ENCODE measurements around the gene FMNL2.

Gene FMNL2

DNA sequence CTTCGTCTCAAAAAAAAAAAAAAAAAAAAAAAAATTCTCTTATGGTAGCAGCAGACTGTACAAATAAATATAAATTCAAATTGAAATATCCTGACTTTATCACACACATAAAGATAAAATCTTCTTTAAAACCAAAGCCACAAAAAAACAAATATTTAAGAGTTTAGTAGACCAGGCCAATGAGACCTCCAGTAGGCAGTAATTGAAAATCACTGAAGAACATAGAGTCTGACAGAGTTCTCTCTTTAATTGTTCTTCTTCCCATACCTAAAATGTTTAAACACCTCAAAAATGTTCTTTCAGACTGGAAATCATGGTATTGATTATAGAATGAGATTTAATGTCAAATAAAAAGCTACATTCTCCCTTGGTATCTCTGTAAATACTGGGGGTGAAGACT lies 361.5 kb downstream of the FMNL2 start:
- no peak for DNase-seq (ENCODE audit: low read depth)
- TF ChIP-seq, protein P1, sequence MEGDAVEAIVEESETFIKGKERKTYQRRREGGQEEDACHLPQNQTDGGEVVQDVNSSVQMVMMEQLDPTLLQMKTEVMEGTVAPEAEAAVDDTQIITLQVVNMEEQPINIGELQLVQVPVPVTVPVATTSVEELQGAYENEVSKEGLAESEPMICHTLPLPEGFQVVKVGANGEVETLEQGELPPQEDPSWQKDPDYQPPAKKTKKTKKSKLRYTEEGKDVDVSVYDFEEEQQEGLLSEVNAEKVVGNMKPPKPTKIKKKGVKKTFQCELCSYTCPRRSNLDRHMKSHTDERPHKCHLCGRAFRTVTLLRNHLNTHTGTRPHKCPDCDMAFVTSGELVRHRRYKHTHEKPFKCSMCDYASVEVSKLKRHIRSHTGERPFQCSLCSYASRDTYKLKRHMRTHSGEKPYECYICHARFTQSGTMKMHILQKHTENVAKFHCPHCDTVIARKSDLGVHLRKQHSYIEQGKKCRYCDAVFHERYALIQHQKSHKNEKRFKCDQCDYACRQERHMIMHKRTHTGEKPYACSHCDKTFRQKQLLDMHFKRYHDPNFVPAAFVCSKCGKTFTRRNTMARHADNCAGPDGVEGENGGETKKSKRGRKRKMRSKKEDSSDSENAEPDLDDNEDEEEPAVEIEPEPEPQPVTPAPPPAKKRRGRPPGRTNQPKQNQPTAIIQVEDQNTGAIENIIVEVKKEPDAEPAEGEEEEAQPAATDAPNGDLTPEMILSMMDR (IDR thresholded peaks at IDR 0.05; ENCODE audit: low read length, missing control alignments): no peak
- H3K4me3 ChIP-seq (replicated peaks; ENCODE audit: low read depth, low read length): no peak overlapping the region

All from fibroblast of pulmonary artery (primary cell).